ENCODE measurements around the gene PSEN2.
"Not testable (repeated sequence)": the region's sequence is repeated elsewhere in the genome, so short reads cannot be mapped to it uniquely, and the experiment has no call there.

PSEN2 gene

GRCh38 chr1:226826479-226827261 lies 43.7 kb upstream of the PSEN2 start:
- no peak overlapping the region for H3K4me3 ChIP-seq (ENCODE audit: low read depth, low read length)
- in situ Hi-C loops (cut with HindIII; ENCODE audit: low sequenced_read_pairs) = no loop called here
- TF ChIP-seq CTCF (IDR thresholded peaks at IDR 0.05; ENCODE audit: low read depth, low read length) = no peak
- DNase-seq (ENCODE audit: low read depth, low spot score) = no peak

GRCh38 chr1:226827458-226827857 lies 43.0 kb upstream of the PSEN2 start:
- peak; percentile 9 for DNase-seq (ENCODE audit: low read depth, low spot score)
- no peak for TF ChIP-seq CTCF (IDR thresholded peaks at IDR 0.05; ENCODE audit: low read depth, low read length)
- in situ Hi-C loops (cut with HindIII; ENCODE audit: low sequenced_read_pairs) = no loop called here
- no peak overlapping the region for H3K4me3 ChIP-seq (ENCODE audit: low read depth, low read length)

- peak; percentile 92 for DNase-seq (ENCODE audit: low read depth, low spot score)
- H3K4me3 ChIP-seq (ENCODE audit: low read depth, low read length) = no peak overlapping the region
- peak; percentile 92 for TF ChIP-seq CTCF (IDR thresholded peaks at IDR 0.05; ENCODE audit: low read depth, low read length)
These were observed 42.4 kb upstream of the PSEN2 start for GRCh38 chr1:226827968-226828513.

GRCh38 chr1:226829105-226829504 lies 41.3 kb upstream of the PSEN2 start:
- no peak overlapping the region for H3K4me3 ChIP-seq (ENCODE audit: low read depth, low read length)
- no peak for TF ChIP-seq CTCF (IDR thresholded peaks at IDR 0.05; ENCODE audit: low read depth, low read length)
- no peak for DNase-seq (ENCODE audit: low read depth, low spot score)
- in situ Hi-C loops (cut with HindIII; ENCODE audit: low sequenced_read_pairs) = no loop called here

More at GRCh38 chr1:226827968-226828513, 42.4 kb upstream of the PSEN2 start:
- in situ Hi-C loops (cut with HindIII; ENCODE audit: low sequenced_read_pairs) = no loop called here

GRCh38 chr1:226831953-226832352 lies 38.5 kb upstream of the PSEN2 start:
- no peak for TF ChIP-seq CTCF (IDR thresholded peaks at IDR 0.05; ENCODE audit: low read depth, low read length)
- H3K4me3 ChIP-seq (ENCODE audit: low read depth, low read length) = no peak overlapping the region
- DNase-seq (ENCODE audit: low read depth, low spot score) = no peak
- in situ Hi-C loops (cut with HindIII; ENCODE audit: low sequenced_read_pairs) = no loop called here

GRCh38 chr1:226832613-226833012 lies 37.8 kb upstream of the PSEN2 start:
- H3K4me3 ChIP-seq (ENCODE audit: low read depth, low read length) = no peak overlapping the region
- DNase-seq (ENCODE audit: low read depth, low spot score) = no peak
- no peak for TF ChIP-seq CTCF (IDR thresholded peaks at IDR 0.05; ENCODE audit: low read depth, low read length)
- in situ Hi-C loops (cut with HindIII; ENCODE audit: low sequenced_read_pairs) = no loop called here

GRCh38 chr1:226834179-226834578 lies 36.2 kb upstream of the PSEN2 start:
- in situ Hi-C loops (cut with HindIII; ENCODE audit: low sequenced_read_pairs) = not testable (repeated sequence)

GRCh38 chr1:226835396-226835795 lies 35.0 kb upstream of the PSEN2 start:
- DNase-seq (ENCODE audit: low read depth, low spot score); H3K4me3 ChIP-seq (ENCODE audit: low read depth, low read length); in situ Hi-C loops (cut with HindIII; ENCODE audit: low sequenced_read_pairs): not testable (repeated sequence)

More at GRCh38 chr1:226834179-226834578, 36.2 kb upstream of the PSEN2 start:
- DNase-seq (ENCODE audit: low read depth, low spot score); H3K4me3 ChIP-seq (ENCODE audit: low read depth, low read length): not testable (repeated sequence)

GRCh38 chr1:226837966-226838365 lies 32.5 kb upstream of the PSEN2 start:
- H3K4me3 ChIP-seq (ENCODE audit: low read depth, low read length); DNase-seq (ENCODE audit: low read depth, low spot score); in situ Hi-C loops (cut with HindIII; ENCODE audit: low sequenced_read_pairs): not testable (repeated sequence)

All from astrocyte of the spinal cord (primary cell).